GM12878 (cell line): ENCODE measurements around the gene M1AP. TPM values are rescaled to one million over a fixed set of nuclear protein-coding genes. Genes with fewer than 3 reads are reported as not detected.

Experiments
- BACH1 ChIP-seq: fragments of 450-650 bp; IDR thresholded peaks from 2 replicates; pipeline ENCODE4 v1.6.1; 2017; ENCODE audit warnings: mild to moderate bottlenecking, borderline replicate concordance
- CBX3 ChIP-seq: fragments of 200-600 bp; sonication (generic); IDR thresholded peaks from 2 replicates; pipeline ENCODE4 v1.6.1; 2016; ENCODE audit warnings: low read depth, borderline replicate concordance
- CEBPB ChIP-seq, 2 experiments: fragments of 150-350 bp in 1 of 2; IDR thresholded peaks; 2 replicates each; pipeline ENCODE4 v1.6.1; 2012 to 2014; ENCODE audit warnings: low read depth in 2 of 2, low read length in 2 of 2, borderline replicate concordance in 1 of 2, inconsistent platforms in 1 of 2
- DPF2 ChIP-seq: fragments of 450-650 bp; IDR thresholded peaks from 2 replicates; pipeline ENCODE4 v1.6.1; 2017; ENCODE audit warnings: mild to moderate bottlenecking
- GABPA ChIP-seq: IDR thresholded peaks from 2 replicates; pipeline ENCODE4 v1.6.1; 2014; ENCODE audit warnings: antibody characterized with exemption, low read depth, mild to moderate bottlenecking, inconsistent platforms
- HDGF ChIP-seq: fragments of 450-650 bp; IDR thresholded peaks from 2 replicates; pipeline ENCODE4 v1.6.1; 2016; ENCODE audit warnings: antibody characterized with exemption
- IRF4 ChIP-seq: IDR thresholded peaks from 2 replicates; pipeline ENCODE4 v1.6.1; 2011; ENCODE audit warnings: low read depth, low read length
- JUND ChIP-seq: IDR thresholded peaks from 2 replicates; pipeline ENCODE4 v1.6.1; 2012; ENCODE audit warnings: low read depth, mild to moderate bottlenecking, low read length, improper control_type of control experiment, moderate library complexity
- KLF5 ChIP-seq: fragments of 450-650 bp; IDR thresholded peaks from 2 replicates; pipeline ENCODE4 v1.6.1; 2014; ENCODE audit warnings: mild to moderate bottlenecking; ENCODE audit not compliant: partially characterized antibody
- MYB ChIP-seq: fragments of 150-350 bp; IDR thresholded peaks from 2 replicates; pipeline ENCODE4 v1.6.1; 2014; ENCODE audit warnings: mild to moderate bottlenecking, low read depth, low read length, borderline replicate concordance
- RCOR1 ChIP-seq: conservative IDR thresholded peaks from 2 replicates; pipeline ENCODE4 v1.6.1; 2012; ENCODE audit warnings: low read depth, low read length, improper control_type of control experiment
- SMAD1 ChIP-seq: fragments of 450-650 bp; IDR thresholded peaks from 2 replicates; pipeline ENCODE4 v1.6.1; 2018; ENCODE audit warnings: mild to moderate bottlenecking, low read depth; ENCODE audit not compliant: partially characterized antibody
- SMC3 ChIP-seq: IDR thresholded peaks from 2 replicates; pipeline ENCODE4 v1.6.1; 2011; ENCODE audit warnings: low read length, improper control_type of control experiment, borderline replicate concordance
- STAT3 ChIP-seq: IDR thresholded peaks from 2 replicates; pipeline ENCODE4 v1.6.1; 2011; ENCODE audit warnings: low read depth, low read length, improper control_type of control experiment
- TCF3 ChIP-seq: IDR thresholded peaks from 2 replicates; pipeline ENCODE4 v1.6.1; 2012; ENCODE audit warnings: low read depth, mild to moderate bottlenecking, low read length, borderline replicate concordance; ENCODE audit not compliant: insufficient read depth
- YBX1 ChIP-seq: fragments of 450-650 bp; IDR thresholded peaks from 2 replicates; pipeline ENCODE4 v1.6.1; 2016; ENCODE audit warnings: antibody characterized with exemption
- YY1 ChIP-seq: IDR thresholded peaks from 2 replicates; pipeline ENCODE4 v1.6.1; 2011; ENCODE audit warnings: low read depth, mild to moderate bottlenecking, low read length
- polyA plus RNA-seq, 11 experiments: library from polyadenylated mRNA; depleted of rRNA in 4 of 11; unstranded in 6 of 11; stranded (reverse) in 5 of 11; fragments of >200 nt; fragmentation: Nextera tagmentation in 4 of 11; fragmentation: Illumina TruSeq in 1 of 11; extraction: Ambion mirVana in 4 of 11; extraction: Trizol in 1 of 11; gene quantifications; 1 replicate in 1 of 11; 2 replicates in 10 of 11; pipeline versions ENCODE4 v1.2.1 to v1.2.3, GENCODE V29; 2011 to 2016; ENCODE audit warnings: inconsistent platforms in 2 of 11, missing spikeins in 2 of 11, low read depth in 1 of 11
- total RNA-seq, 4 experiments: library from RNA; depleted of rRNA in 3 of 4; stranded (reverse); fragments of >200 nt in 3 of 4; fragmentation: Illumina TruSeq in 1 of 4; extraction: Trizol in 1 of 4; gene quantifications; 2 replicates each; pipeline versions ENCODE4 v1.2.1 to v1.2.3, GENCODE V29; 2013 to 2021
- TF ChIP-seq, protein P1 (sequence below): IDR thresholded peaks from 2 replicates; pipeline ENCODE4 v1.6.1; 2011; ENCODE audit warnings: low read depth, low read length, improper control_type of control experiment, borderline replicate concordance
- TF ChIP-seq, protein P2 (sequence below): fragments of 450-650 bp; IDR thresholded peaks from 2 replicates; pipeline ENCODE4 v1.6.1; 2018; ENCODE audit warnings: borderline replicate concordance, mild to moderate bottlenecking; ENCODE audit not compliant: partially characterized antibody
- TF ChIP-seq, protein P3 (sequence below): IDR thresholded peaks from 2 replicates; pipeline ENCODE4 v1.6.1; 2012; ENCODE audit warnings: mild to moderate bottlenecking, low read depth, low read length
- TF ChIP-seq, protein P4 (sequence below): IDR thresholded peaks from 2 replicates; pipeline ENCODE4 v1.6.1; 2011; ENCODE audit warnings: mild to moderate bottlenecking, low read depth, low read length, moderate library complexity; ENCODE audit not compliant: insufficient replicate concordance

M1AP gene
- total and polyA plus RNA-seq, 10 of the 15 experiments (the other 5 are each of a cell fraction or from before 2014, with no cell fraction given) = 0.04 to 0.32 (median 0.16) TPM; not detected in 4

DNA sequence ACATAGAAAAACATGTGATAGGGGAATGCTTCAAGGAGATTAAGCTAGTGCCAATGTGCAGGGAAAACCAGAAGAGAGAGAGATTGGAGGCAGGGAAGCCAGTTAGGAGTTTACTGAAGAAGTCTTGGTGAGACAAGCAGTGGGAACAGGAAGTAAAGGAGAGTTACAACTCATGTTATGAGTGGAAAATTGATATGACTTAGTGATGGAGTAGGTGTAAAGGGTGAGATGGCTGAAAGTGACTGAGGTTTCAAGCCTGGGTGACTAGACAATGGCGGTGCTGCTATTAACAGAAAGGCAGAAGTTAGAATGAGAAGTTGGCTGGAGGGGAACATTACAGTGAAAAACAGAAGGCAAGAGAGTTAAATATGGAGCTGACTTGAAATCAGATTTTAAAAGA lies 77.1 kb downstream of the M1AP start (continued):
- TF ChIP-seq, protein P1, sequence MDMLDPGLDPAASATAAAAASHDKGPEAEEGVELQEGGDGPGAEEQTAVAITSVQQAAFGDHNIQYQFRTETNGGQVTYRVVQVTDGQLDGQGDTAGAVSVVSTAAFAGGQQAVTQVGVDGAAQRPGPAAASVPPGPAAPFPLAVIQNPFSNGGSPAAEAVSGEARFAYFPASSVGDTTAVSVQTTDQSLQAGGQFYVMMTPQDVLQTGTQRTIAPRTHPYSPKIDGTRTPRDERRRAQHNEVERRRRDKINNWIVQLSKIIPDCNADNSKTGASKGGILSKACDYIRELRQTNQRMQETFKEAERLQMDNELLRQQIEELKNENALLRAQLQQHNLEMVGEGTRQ = no peak
- TF ChIP-seq SMAD1 = peak; percentile 22
- 0 out of 2 replicates have a peak, but pooled peaks have one; percentile 22 for TF ChIP-seq RCOR1
- TF ChIP-seq HDGF = peak; percentile 92; the same call in 1 of the 2 replicates
- no peak for TF ChIP-seq YBX1
- TF ChIP-seq JUND = peak; percentile 86; the same call in 1 of the 2 replicates
- TF ChIP-seq, protein P2, sequence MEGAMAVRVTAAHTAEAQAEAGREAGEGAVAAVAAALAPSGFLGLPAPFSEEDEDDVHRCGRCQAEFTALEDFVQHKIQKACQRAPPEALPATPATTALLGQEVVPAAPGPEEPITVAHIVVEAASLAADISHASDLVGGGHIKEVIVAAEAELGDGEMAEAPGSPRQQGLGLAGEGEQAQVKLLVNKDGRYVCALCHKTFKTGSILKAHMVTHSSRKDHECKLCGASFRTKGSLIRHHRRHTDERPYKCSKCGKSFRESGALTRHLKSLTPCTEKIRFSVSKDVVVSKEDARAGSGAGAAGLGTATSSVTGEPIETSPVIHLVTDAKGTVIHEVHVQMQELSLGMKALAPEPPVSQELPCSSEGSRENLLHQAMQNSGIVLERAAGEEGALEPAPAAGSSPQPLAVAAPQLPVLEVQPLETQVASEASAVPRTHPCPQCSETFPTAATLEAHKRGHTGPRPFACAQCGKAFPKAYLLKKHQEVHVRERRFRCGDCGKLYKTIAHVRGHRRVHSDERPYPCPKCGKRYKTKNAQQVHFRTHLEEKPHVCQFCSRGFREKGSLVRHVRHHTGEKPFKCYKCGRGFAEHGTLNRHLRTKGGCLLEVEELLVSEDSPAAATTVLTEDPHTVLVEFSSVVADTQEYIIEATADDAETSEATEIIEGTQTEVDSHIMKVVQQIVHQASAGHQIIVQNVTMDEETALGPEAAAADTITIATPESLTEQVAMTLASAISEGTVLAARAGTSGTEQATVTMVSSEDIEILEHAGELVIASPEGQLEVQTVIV = peak; percentile 51
- peak; percentile 54 for TF ChIP-seq GABPA
- peak; percentile 99 for TF ChIP-seq IRF4
- TF ChIP-seq SMC3 = no peak
- TF ChIP-seq, protein P3, sequence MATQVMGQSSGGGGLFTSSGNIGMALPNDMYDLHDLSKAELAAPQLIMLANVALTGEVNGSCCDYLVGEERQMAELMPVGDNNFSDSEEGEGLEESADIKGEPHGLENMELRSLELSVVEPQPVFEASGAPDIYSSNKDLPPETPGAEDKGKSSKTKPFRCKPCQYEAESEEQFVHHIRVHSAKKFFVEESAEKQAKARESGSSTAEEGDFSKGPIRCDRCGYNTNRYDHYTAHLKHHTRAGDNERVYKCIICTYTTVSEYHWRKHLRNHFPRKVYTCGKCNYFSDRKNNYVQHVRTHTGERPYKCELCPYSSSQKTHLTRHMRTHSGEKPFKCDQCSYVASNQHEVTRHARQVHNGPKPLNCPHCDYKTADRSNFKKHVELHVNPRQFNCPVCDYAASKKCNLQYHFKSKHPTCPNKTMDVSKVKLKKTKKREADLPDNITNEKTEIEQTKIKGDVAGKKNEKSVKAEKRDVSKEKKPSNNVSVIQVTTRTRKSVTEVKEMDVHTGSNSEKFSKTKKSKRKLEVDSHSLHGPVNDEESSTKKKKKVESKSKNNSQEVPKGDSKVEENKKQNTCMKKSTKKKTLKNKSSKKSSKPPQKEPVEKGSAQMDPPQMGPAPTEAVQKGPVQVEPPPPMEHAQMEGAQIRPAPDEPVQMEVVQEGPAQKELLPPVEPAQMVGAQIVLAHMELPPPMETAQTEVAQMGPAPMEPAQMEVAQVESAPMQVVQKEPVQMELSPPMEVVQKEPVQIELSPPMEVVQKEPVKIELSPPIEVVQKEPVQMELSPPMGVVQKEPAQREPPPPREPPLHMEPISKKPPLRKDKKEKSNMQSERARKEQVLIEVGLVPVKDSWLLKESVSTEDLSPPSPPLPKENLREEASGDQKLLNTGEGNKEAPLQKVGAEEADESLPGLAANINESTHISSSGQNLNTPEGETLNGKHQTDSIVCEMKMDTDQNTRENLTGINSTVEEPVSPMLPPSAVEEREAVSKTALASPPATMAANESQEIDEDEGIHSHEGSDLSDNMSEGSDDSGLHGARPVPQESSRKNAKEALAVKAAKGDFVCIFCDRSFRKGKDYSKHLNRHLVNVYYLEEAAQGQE = no peak
- TF ChIP-seq STAT3 = 0 out of 2 replicates have a peak, but pooled peaks have one; percentile 63
- TF ChIP-seq DPF2 = peak; percentile 96
- TF ChIP-seq, protein P4, sequence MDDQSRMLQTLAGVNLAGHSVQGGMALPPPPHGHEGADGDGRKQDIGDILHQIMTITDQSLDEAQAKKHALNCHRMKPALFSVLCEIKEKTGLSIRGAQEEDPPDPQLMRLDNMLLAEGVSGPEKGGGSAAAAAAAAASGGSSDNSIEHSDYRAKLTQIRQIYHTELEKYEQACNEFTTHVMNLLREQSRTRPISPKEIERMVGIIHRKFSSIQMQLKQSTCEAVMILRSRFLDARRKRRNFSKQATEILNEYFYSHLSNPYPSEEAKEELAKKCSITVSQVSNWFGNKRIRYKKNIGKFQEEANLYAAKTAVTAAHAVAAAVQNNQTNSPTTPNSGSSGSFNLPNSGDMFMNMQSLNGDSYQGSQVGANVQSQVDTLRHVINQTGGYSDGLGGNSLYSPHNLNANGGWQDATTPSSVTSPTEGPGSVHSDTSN = peak; percentile 50
- peak in 1 of 2 experiments; percentile 88; a peak in 1 of 4 replicates for TF ChIP-seq CEBPB (IDR thresholded peaks at IDR 0.05; ENCODE audit: borderline replicate concordance in 1 of 2, low read depth in 2 of 2, low read length in 2 of 2)
- TF ChIP-seq TCF3 = no peak
- TF ChIP-seq BACH1 = peak; percentile 90; the same call in 1 of the 2 replicates
- TF ChIP-seq YY1 = peak; percentile 95
- TF ChIP-seq MYB = no peak
- no peak for TF ChIP-seq KLF5
- no peak for TF ChIP-seq CBX3
